Sciatic nerve (tissue), 1 donor: Measurements from ENCODE around the gene DGCR2. TPM values are rescaled to one million over a fixed set of nuclear protein-coding genes. Genes with fewer than 3 reads are reported as not detected.

ENCODE experiments used
- total RNA-seq: library from RNA; stranded (reverse); fragmentation: NEBNext Ultra II Directional; extraction: Animal tissue kit (Norgen Biotek cat#: 25700); gene quantifications from one replicate; pipeline ENCODE4 v1.2.1, GENCODE V29; 2021
- donor health status: DM: no; HTN: no; CAD: no.

DGCR2 gene
- total RNA-seq, 1 donor from 2014 or later, result 37.2 TPM

Other genes starting within 250 kb of the DGCR2 start
- gene DGCR6, start 216.1 kb downstream of the DGCR2 start, total RNA-seq, result 2.8 TPM
- 23.5 TPM for gene PRODH, start 186.1 kb downstream of the DGCR2 start, total RNA-seq
- not detected for gene TSSK2, start 8.9 kb upstream of the DGCR2 start, total RNA-seq
- 14.8 TPM for gene ESS2, start 22.2 kb upstream of the DGCR2 start, total RNA-seq
- gene GSC2, start 27.9 kb upstream of the DGCR2 start, total RNA-seq, result not detected
- 54.1 TPM for gene SLC25A1, start 56.3 kb upstream of the DGCR2 start, total RNA-seq
- 14.2 TPM for gene CLTCL1, start 169.3 kb upstream of the DGCR2 start, total RNA-seq